ENCODE data around the gene TREH.
"Not testable (repeated sequence)": the region's sequence is repeated elsewhere in the genome, so short reads cannot be mapped to it uniquely, and the experiment has no call there.

The TREH gene

GRCh38 chr11:118622376-118623268 lies 56.8 kb downstream of the TREH start:
- Mint-ChIP-seq H3K9me3 (no peaks in the 10 kb centered on the region), H3K27me3 (peaks cover 56% of the 10 kb centered on the region), H3K27ac (no peak overlapping the region), H3K36me3 (peaks cover 6% of the 10 kb centered on the region), H3K4me1 (peaks cover 9% of the 10 kb centered on the region), H3K4me3 (no peak overlapping the region)
- no peak for ATAC-seq

DNA sequence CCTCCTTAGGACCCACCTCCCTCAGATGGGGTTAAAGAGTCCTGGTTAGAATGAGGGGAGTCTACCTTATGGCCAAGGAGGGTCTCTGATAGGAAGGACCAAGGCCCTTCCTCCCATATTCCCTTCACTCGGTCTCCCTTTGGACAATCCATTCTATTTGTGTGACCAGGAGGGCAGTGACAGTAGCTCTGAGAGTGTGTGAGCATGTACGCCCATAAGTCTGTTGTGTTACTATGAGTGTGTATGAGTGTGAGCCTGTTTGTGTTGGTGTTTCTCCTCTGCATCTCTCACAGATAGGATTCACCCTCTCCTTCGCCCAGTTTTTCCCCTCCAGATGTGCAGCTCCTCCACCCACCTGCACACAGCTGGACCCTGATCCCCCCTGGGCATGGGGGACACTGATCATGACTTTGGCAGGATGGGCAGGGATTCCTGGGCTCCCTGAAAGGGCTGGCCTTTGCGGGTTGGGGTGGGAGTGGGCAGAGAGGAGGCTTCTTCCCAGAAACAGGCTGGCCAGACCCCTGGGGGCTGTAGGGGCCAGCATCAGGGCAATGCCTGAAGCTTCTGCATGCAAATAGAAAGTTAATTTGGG lies 57.6 kb downstream of the TREH start:
- Mint-ChIP-seq H3K27me3 (peaks cover 56% of the 10 kb centered on the region), H3K27ac (no peak overlapping the region), H3K4me3 (no peak overlapping the region), H3K36me3 (peaks cover 6% of the 10 kb centered on the region), H3K4me1 (peaks cover 9% of the 10 kb centered on the region), H3K9me3 (no peaks in the 10 kb centered on the region)
- ATAC-seq = no peak

DNA sequence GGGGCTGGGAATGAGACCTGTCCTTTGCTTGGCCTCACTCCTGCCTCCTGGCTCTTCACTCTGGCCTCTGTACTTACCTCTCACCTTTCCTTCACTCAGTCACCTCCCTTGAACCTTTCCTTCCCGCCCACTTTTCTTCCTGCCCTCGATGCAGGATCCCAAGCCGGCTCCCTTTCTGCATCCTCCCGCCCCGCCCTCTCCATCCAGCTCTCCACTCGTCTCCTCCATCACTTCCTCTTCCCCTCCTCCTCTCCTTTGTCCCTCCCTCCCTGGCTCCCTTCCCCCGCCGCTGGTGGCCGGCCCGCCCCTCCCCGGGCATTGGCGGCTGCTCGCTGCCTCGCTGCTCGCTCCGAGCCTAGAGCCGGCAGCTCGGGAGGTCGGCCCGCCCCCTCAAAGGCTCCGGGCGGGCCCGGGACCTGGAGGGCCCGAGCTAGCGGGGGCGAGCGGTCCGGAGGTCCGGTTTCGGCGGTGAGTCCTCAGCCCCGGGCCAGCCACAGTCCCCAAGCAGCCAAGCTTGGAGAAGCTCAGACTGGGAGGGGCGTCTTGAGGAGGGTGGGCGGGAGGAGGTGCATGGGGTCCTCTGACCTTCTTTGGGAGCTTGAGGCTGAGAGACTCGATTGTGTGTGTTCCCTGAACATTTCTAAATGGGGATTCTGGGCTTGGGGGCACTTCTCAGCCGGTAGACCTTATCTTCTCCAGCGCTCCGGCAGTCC lies 58.2 kb downstream of the TREH start:
- no peak overlapping the region for H3K27ac Mint-ChIP-seq
- H3K4me3 Mint-ChIP-seq = peak overlapping the region; percentile 72
- peak; percentile 52 for ATAC-seq
- H3K36me3 Mint-ChIP-seq = peaks cover 9% of the 10 kb centered on the region
- peaks cover 9% of the 10 kb centered on the region for H3K4me1 Mint-ChIP-seq
- peaks cover 57% of the 10 kb centered on the region for H3K27me3 Mint-ChIP-seq
- H3K9me3 Mint-ChIP-seq = no peaks in the 10 kb centered on the region

DNA sequence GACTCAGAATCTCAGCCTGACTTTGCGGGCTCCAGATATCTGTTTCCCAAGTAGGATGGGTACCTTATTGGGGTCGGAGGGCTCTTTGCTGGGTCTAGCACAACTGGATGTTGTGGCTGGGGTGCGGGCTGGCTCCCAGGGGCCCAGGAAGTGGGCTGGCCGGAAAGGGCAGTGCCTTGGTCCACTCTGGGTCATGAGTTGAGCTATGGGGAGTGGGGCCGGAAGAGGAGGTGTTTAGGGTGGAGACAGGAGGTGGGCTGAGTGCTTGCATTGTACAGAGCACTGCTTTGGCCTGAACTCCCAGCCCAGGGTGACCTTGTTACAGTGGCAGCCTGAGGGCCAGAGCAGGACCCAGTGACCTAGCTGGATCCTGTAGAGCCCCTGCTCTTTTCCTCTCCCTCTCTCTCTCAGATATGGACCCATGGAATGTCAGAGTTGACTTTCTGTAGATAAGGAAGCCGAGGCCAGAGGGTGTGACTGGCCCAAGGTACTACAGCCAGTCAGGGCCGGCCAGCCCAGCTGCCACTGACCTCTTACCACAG lies 58.9 kb downstream of the TREH start:
- Mint-ChIP-seq H3K27ac (no peak overlapping the region), H3K4me1 (peaks cover 9% of the 10 kb centered on the region), H3K9me3 (no peaks in the 10 kb centered on the region)

DNA sequence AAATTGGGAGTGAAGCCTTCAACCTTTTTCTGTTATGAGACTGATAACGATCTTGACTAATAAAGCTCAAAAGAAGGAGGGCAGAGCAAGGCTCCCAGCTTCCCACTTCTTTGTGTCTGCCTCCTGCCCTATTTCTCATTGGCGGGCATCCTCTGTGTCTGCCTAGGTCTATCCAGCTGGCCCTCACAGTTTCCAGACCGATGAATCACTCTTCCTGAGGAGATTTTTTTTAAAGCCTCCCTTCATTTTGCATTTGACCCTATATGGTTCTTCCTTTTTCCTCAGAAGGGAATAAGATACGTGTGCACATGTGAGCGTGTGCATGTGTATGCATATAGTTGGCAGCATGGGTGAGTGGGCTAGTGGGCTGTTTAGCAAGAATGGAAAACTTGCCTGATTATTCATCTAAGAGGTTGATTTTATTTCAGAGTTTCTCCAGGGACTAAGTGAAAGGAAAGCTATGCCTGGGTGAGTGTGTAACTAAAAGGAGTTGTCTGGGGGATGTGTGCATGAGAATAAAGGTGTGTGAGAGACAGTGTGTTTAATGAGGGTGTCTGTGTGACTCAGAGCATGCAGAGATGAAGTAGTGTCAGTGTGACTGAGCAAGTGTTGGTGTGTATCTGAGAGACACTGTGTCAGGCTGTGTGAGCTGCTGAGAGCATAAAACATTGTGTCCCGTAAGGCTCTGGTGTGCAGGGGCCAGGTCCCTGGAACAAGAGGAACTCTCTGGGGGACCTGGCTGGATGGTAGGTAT lies 59.8 kb downstream of the TREH start:
- peaks cover 9% of the 10 kb centered on the region for H3K4me1 Mint-ChIP-seq
- peaks cover 17% of the 10 kb centered on the region for H3K36me3 Mint-ChIP-seq
- ATAC-seq = no peak
- H3K27ac Mint-ChIP-seq = no peak overlapping the region
- peaks cover 73% of the 10 kb centered on the region for H3K27me3 Mint-ChIP-seq
- H3K9me3 Mint-ChIP-seq = no peaks in the 10 kb centered on the region
- H3K4me3 Mint-ChIP-seq = no peak overlapping the region

More for the DNA sequence above, 58.9 kb downstream of the TREH start:
- Mint-ChIP-seq H3K27me3 (peaks cover 64% of the 10 kb centered on the region), H3K4me3 (peak overlapping the region; percentile 72), H3K36me3 (peaks cover 12% of the 10 kb centered on the region)
- ATAC-seq = no peak

GRCh38 chr11:118618991-118619375 lies 60.5 kb downstream of the TREH start:
- H3K27ac Mint-ChIP-seq = no peak overlapping the region
- ATAC-seq = no peak
- no peaks in the 10 kb centered on the region for H3K9me3 Mint-ChIP-seq
- H3K4me3 Mint-ChIP-seq = no peak overlapping the region
- peaks cover 76% of the 10 kb centered on the region for H3K27me3 Mint-ChIP-seq
- peaks cover 17% of the 10 kb centered on the region for H3K36me3 Mint-ChIP-seq
- H3K4me1 Mint-ChIP-seq = peaks cover 9% of the 10 kb centered on the region

DNA sequence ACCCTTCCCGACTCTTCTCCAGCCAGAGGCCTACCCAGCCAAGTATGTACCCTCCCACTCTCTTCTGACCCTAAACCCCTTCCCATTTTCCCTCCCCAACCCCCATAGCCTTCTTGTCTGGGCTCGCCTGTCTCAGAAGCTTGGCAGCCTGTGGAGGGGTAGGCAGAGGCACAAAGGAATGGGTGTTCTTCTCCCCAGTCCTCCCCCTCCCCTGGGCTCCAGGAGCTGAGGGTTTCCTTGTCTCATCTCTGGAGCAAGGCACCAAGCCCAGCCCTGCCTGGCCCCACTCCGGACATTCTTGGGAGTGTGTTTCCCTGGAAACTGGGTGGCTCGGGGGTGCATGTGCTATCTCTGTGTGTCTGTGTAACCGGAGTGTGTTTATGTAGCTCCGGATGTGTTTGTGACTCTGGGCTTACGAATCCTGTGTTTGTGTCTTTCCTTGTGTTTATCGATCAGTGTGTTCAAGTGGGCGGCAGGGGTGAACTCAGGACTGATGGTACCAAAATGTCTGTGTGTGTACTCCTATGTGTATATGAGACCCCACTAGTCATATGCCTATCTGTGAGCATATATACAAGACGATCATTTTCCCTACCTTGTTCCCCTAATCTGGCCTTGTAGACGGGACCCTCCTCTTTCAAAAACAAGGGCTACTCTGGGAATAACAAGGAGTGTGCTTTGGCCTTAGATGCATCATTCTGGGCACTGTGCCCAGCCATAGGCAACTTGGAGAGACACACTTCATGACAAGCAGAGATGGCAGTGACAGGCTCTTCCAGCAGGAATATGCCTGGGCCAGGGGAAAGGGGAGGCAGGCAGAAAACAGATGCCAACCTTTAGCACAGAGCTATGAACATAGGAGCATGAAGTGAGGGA lies 61.1 kb downstream of the TREH start:
- H3K9me3 Mint-ChIP-seq = no peaks in the 10 kb centered on the region
- no peak overlapping the region for H3K4me3 Mint-ChIP-seq
- H3K36me3 Mint-ChIP-seq = peaks cover 17% of the 10 kb centered on the region
- H3K27ac Mint-ChIP-seq = no peak overlapping the region
- no peak for ATAC-seq
- H3K27me3 Mint-ChIP-seq = peaks cover 76% of the 10 kb centered on the region
- peaks cover 9% of the 10 kb centered on the region for H3K4me1 Mint-ChIP-seq

- Mint-ChIP-seq H3K36me3 (peaks cover 17% of the 10 kb centered on the region), H3K27me3 (peaks cover 58% of the 10 kb centered on the region), H3K4me3 (no peak overlapping the region), H3K9me3 (no peaks in the 10 kb centered on the region), H3K4me1 (peaks cover 12% of the 10 kb centered on the region), H3K27ac (no peak overlapping the region)
- ATAC-seq = no peak
Measured at GRCh38 chr11:118615976-118616371, 63.5 kb downstream of the TREH start.

GRCh38 chr11:118615282-118615975 lies 64.0 kb downstream of the TREH start:
- Mint-ChIP-seq H3K4me3 (no peak overlapping the region), H3K9me3 (no peaks in the 10 kb centered on the region), H3K27ac (no peak overlapping the region), H3K27me3 (peaks cover 52% of the 10 kb centered on the region), H3K36me3 (peaks cover 17% of the 10 kb centered on the region), H3K4me1 (peaks cover 9% of the 10 kb centered on the region)
- ATAC-seq = no peak

- Mint-ChIP-seq H3K27me3 (peaks cover 51% of the 10 kb centered on the region), H3K9me3 (no peaks in the 10 kb centered on the region), H3K36me3 (peaks cover 17% of the 10 kb centered on the region), H3K4me1 (peaks cover 18% of the 10 kb centered on the region), H3K4me3 (no peak overlapping the region), H3K27ac (no peak overlapping the region)
- ATAC-seq = no peak
Measured at GRCh38 chr11:118614511-118614910, 64.9 kb downstream of the TREH start.

- no peak overlapping the region for H3K4me3 Mint-ChIP-seq
Measured at GRCh38 chr11:118612378-118612777, 67.1 kb downstream of the TREH start.

DNA sequence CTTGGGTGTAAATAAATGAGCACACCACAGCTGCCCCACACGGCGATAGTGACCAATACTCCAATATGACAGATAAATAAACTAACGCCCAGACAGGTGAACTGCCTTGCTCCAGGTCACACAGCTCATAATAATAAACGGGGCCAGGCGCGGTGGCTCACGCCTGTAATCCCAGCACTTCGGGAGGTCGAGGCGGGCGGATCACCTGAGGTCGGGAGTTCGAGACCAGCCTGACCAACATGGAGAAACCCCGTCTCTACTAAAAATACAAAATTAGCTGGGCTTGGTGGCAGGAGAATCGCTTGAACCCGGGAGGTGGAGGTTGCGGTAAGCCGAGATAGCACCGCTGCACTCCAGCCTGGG lies 68.0 kb downstream of the TREH start:
- Mint-ChIP-seq H3K4me1 (peaks cover 35% of the 10 kb centered on the region), H3K27ac (peak overlapping the region; percentile 5), H3K27me3 (peaks cover 44% of the 10 kb centered on the region), H3K4me3 (peak overlapping the region; percentile 43)
- not testable (repeated sequence) for ATAC-seq, H3K9me3 Mint-ChIP-seq, H3K36me3 Mint-ChIP-seq

More at GRCh38 chr11:118612378-118612777, 67.1 kb downstream of the TREH start:
- H3K36me3 Mint-ChIP-seq = peaks cover 12% of the 10 kb centered on the region
- peaks cover 44% of the 10 kb centered on the region for H3K27me3 Mint-ChIP-seq
- no peaks in the 10 kb centered on the region for H3K9me3 Mint-ChIP-seq
- ATAC-seq = no peak
- H3K4me1 Mint-ChIP-seq = peaks cover 29% of the 10 kb centered on the region
- H3K27ac Mint-ChIP-seq = no peak overlapping the region

GRCh38 chr11:118610773-118611432 lies 68.5 kb downstream of the TREH start:
- peak; percentile 73 for ATAC-seq
- peaks cover 35% of the 10 kb centered on the region for H3K4me1 Mint-ChIP-seq
- peak overlapping the region; percentile 5 for H3K27ac Mint-ChIP-seq
- H3K27me3 Mint-ChIP-seq = peaks cover 39% of the 10 kb centered on the region
- no peaks in the 10 kb centered on the region for H3K9me3 Mint-ChIP-seq
- H3K4me3 Mint-ChIP-seq = peak overlapping the region; percentile 71
- H3K36me3 Mint-ChIP-seq = peaks cover 6% of the 10 kb centered on the region
